ENCODE data around the gene DEFB128. TPM values are rescaled to one million over a fixed set of nuclear protein-coding genes. Genes with fewer than 3 reads are reported as not detected.

Gene DEFB128
- total and polyA plus RNA-seq, 10 of the 15 experiments (the other 5 are each of a cell fraction or from before 2014, with no cell fraction given): not detected

- no peak for ATAC-seq
- POLR2A ChIA-PET: no interaction called here
- no TSS peak for BruUV-seq (replicated peaks)
- H3K9me3 ChIP-seq (replicated peaks; ENCODE audit: control insufficient read depth, insufficient read depth, low read length): no peaks in the 10 kb centered on the region
- H3K36me3 ChIP-seq (ENCODE audit: control insufficient read depth in 2 of 2, insufficient read depth in 2 of 2, low read length in 1 of 2): no peaks in the 10 kb centered on the region
- H3K4me3 ChIP-seq: no peak overlapping the region
- no peaks in the 10 kb centered on the region for H3K4me1 ChIP-seq (ENCODE audit: control insufficient read depth, insufficient read depth, low read length)
- H4K20me1 ChIP-seq (ENCODE audit: control insufficient read depth, insufficient read depth): no peaks in the 10 kb centered on the region
- H3K27me3 ChIP-seq (replicated peaks in 1 of 2; ENCODE audit: control insufficient read depth in 2 of 2, insufficient read depth in 2 of 2, low read length in 1 of 2): no peaks in the 10 kb centered on the region
- no peak for FAIRE-seq
- no peak for TF ChIP-seq ESRRA (IDR thresholded peaks at IDR 0.05; ENCODE audit: low read length)
- no peak overlapping the region for H3K27ac ChIP-seq (ENCODE audit: control insufficient read depth, insufficient read depth)
- 0% methylated on average over 1 of the region's 1 CpG for WGBS (ENCODE audit: insufficient coverage, insufficient replicate concordance, low lambda C conversion rate, missing lambda C conversion rate)
- H3K4me2 ChIP-seq (ENCODE audit: control insufficient read depth, insufficient read depth): no peak overlapping the region
- intact Hi-C loops (cut with micrococcal nuclease; ENCODE audit: unreplicated experiment) (no loop called here), in situ Hi-C loops (cut with MboI) (no loop called here)
- SMC1A ChIA-PET (ENCODE audit: uncharacterized antibody, unreplicated experiment): no interaction called here
- H3K79me2 ChIP-seq (ENCODE audit: control insufficient read depth, insufficient read depth, low read length): no peaks in the 10 kb centered on the region
- CTCF ChIA-PET: no interaction called here
- no peak overlapping the region for H2AFZ ChIP-seq (ENCODE audit: control insufficient read depth, low read depth, low read length)
- DNase-seq (ENCODE audit: low read depth, low spot score): no peak
- RAD21 ChIA-PET (ENCODE audit: unreplicated experiment): no interaction called here
- H3K9ac ChIP-seq (ENCODE audit: control insufficient read depth, insufficient read depth, low read length): no peak overlapping the region
Measured at GRCh38 chr20:221258-221830, 31.8 kb upstream of the DEFB128 start.

- Histone ChIP-seq H2AFZ (ENCODE audit: control insufficient read depth, low read depth, low read length) (no peak overlapping the region), H3K4me1 (ENCODE audit: control insufficient read depth, insufficient read depth, low read length) (no peaks in the 10 kb centered on the region), H3K4me3 (no peak overlapping the region), H3K27me3 (replicated peaks in 1 of 2; ENCODE audit: control insufficient read depth in 2 of 2, insufficient read depth in 2 of 2, low read length in 1 of 2) (no peaks in the 10 kb centered on the region), H3K27ac (ENCODE audit: control insufficient read depth, insufficient read depth) (no peak overlapping the region), H3K36me3 (ENCODE audit: control insufficient read depth in 2 of 2, insufficient read depth in 2 of 2, low read length in 1 of 2) (no peaks in the 10 kb centered on the region), H3K79me2 (ENCODE audit: control insufficient read depth, insufficient read depth, low read length) (no peaks in the 10 kb centered on the region), H3K4me2 (ENCODE audit: control insufficient read depth, insufficient read depth) (no peak overlapping the region), H3K9ac (ENCODE audit: control insufficient read depth, insufficient read depth, low read length) (no peak overlapping the region), H3K9me3 (replicated peaks; ENCODE audit: control insufficient read depth, insufficient read depth, low read length) (no peaks in the 10 kb centered on the region), H4K20me1 (ENCODE audit: control insufficient read depth, insufficient read depth) (no peaks in the 10 kb centered on the region)
- POLR2A ChIA-PET: no interaction called here
- DNase-seq (ENCODE audit: low read depth, low spot score): no peak
- WGBS (ENCODE audit: insufficient coverage, insufficient replicate concordance, low lambda C conversion rate, missing lambda C conversion rate): 0% methylated on average over 1 of the region's 1 CpG
- TF ChIP-seq SPI1 (IDR thresholded peaks at IDR 0.05; ENCODE audit: borderline replicate concordance, insufficient read depth, low read depth, low read length) (no peak), CEBPB (IDR thresholded peaks at IDR 0.05; ENCODE audit: borderline replicate concordance in 1 of 2, low read depth in 2 of 2, low read length in 2 of 2) (no peak), CTCF (IDR thresholded peaks at IDR 0.05 in 2 of 3, conservative IDR thresholded peaks at IDR 0.05 in 1 of 3; ENCODE audit: control insufficient read depth in 2 of 3, extremely low read depth in 1 of 3, insufficient read depth in 1 of 3, low read depth in 3 of 3, low read length in 3 of 3) (peak; percentile 26 to 34 (median 29); a peak in 4 of 6 replicates), RAD21 (IDR thresholded peaks at IDR 0.05; ENCODE audit: insufficient read depth, low read depth, low read length) (peak; percentile 55), SMC3 (IDR thresholded peaks at IDR 0.05; ENCODE audit: borderline replicate concordance, low read length) (peak; percentile 21; the same call in 1 of the 2 replicates), RFX5 (IDR thresholded peaks at IDR 0.05; ENCODE audit: low read depth, low read length) (no peak), E2F8 (IDR thresholded peaks at IDR 0.05; ENCODE audit: low read depth, partially characterized antibody) (no peak)
- peak; percentile 56 for FAIRE-seq
- BruUV-seq (replicated peaks): no TSS peak
- SMC1A ChIA-PET (ENCODE audit: uncharacterized antibody, unreplicated experiment): interaction anchor here (0.5 kb wide), 1 partner anchor 123 kb away, joined by 3 read pairs; no protein-coding TSS in a partner anchor
- CTCF ChIA-PET: interaction anchor here (1.0 to 1.4 kb wide), 6 partner anchors 11 to 115 kb away, joined by 3 to 7 read pairs (median 4); no protein-coding TSS in a partner anchor
- RAD21 ChIA-PET (ENCODE audit: unreplicated experiment): interaction anchor here (0.8 kb wide), 1 partner anchor 45 kb away, joined by 3 read pairs; no protein-coding TSS in a partner anchor
- in situ Hi-C loops (cut with MboI) (no loop called here), intact Hi-C loops (cut with micrococcal nuclease; ENCODE audit: unreplicated experiment) (no loop called here)
- peak; percentile 65 for ATAC-seq
Measured at GRCh38 chr20:219290-220115, 30.0 kb upstream of the DEFB128 start.

Measured in GM12878 (cell line).